ACC112 (cell line): ENCODE data around the gene VMAC.

ENCODE experiments used
- H2AFZ ChIP-seq: fragments of 200-600 bp; sonication (generic); one replicate; pipeline ENCODE4 v1.6.0; 2017; ENCODE audit warnings: antibody characterized with exemption, low read length; ENCODE audit not compliant: unreplicated experiment
- H3K27ac ChIP-seq: fragments of 200-600 bp; sonication (generic); 2 replicates; pipeline ENCODE4 v1.5.1; 2014; ENCODE audit warnings: low read depth, mild to moderate bottlenecking, antibody characterized with exemption, low read length, moderate library complexity
- H3K27me3 ChIP-seq: fragments of 200-600 bp; sonication (generic); 2 replicates; pipeline ENCODE4 v1.6.1; 2014; ENCODE audit warnings: mild to moderate bottlenecking, antibody characterized with exemption, low read length, moderate library complexity, mixed read lengths; ENCODE audit not compliant: insufficient read depth
- H3K36me3 ChIP-seq: fragments of 200-600 bp; sonication (generic); 2 replicates; pipeline ENCODE4 v1.6.1; 2016; ENCODE audit warnings: mild to moderate bottlenecking, antibody characterized with exemption, low read length, moderate library complexity, mixed read lengths; ENCODE audit not compliant: insufficient read depth
- H3K4me1 ChIP-seq: fragments of 200-600 bp; sonication (generic); one replicate; pipeline ENCODE4 v1.6.1; 2016; ENCODE audit warnings: low read length, mixed read lengths; ENCODE audit not compliant: insufficient read depth, unreplicated experiment, control insufficient read depth
- H3K4me3 ChIP-seq: fragments of 200-600 bp; sonication (generic); 2 replicates; pipeline ENCODE4 v1.5.1; 2014; ENCODE audit warnings: mild to moderate bottlenecking, low read depth, low read length
- H3K79me2 ChIP-seq: fragments of 200-600 bp; sonication (generic); one replicate; pipeline ENCODE4 v1.6.0; 2016; ENCODE audit warnings: low read length; ENCODE audit not compliant: control insufficient read depth, unreplicated experiment, insufficient read depth

VMAC gene

DNA sequence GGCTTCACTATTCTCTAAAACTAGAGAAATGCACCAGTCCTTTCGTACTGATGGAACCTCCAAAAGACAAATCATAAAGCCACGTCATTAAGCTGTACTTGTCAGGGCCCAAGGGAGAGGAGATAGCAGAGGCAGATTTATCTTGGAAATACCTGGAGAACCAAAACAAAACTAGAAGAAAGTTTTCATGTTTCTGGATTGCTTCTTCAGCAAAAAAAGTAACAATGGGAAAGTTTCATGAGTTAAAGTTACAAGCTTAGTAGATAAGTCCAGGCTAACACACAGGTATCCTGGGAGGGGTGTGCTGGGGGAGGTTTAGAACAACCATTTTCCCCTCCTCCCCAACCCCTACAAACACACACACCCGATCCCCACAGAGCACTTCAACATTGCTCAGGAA is 51.7 kb downstream of the VMAC start:
- Histone ChIP-seq H3K4me1 (peaks cover 20% of the 10 kb centered on the region), H3K79me2 (peaks cover 88% of the 10 kb centered on the region), H3K36me3 (no peaks in the 10 kb centered on the region), H2AFZ (no peak overlapping the region), H3K27me3 (no peaks in the 10 kb centered on the region), H3K27ac (no peak overlapping the region), H3K4me3 (no peak overlapping the region)

DNA sequence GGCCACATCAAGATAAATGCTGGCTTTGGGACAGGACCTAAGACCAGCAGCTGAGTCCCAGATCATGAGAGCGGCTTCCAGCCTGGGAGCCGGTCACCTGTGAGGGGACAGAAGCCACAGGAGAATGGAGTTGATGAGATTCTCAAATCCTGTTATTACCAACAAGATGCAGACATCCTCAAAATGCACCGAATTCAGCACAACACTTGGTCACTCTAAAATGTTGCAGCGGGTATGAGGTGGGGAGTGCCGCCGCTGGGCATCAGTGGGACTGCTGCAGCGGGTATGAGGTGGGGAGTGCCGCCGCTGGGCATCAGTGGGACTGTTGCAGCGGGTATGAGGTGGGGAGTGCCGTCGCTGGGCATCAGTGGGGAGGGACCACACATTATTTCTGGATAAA is 52.1 kb downstream of the VMAC start:
- Histone ChIP-seq H3K79me2 (peaks cover 85% of the 10 kb centered on the region), H3K4me3 (no peak overlapping the region), H3K4me1 (peaks cover 20% of the 10 kb centered on the region), H2AFZ (no peak overlapping the region), H3K27me3 (no peaks in the 10 kb centered on the region), H3K36me3 (no peaks in the 10 kb centered on the region), H3K27ac (no peak overlapping the region)

DNA sequence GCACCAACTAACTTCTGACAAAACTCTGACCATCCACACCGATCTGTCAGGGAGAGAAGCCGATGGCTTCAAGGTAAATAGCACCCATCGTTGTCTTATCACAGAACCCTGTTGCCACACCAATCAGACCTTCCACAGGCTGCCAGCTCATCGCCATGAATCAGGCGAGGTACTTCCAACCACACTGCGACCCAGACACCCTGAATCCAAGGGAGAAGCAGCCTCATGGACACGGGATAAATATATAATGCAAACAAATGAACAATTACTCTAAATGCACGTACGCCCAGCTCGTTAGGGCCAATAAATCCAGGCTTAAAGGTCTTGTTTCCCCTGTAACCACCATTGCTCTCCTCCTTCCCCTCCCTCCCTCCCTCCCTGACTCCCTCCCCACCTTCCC is 52.5 kb downstream of the VMAC start:
- H3K27me3 ChIP-seq: no peaks in the 10 kb centered on the region
- H3K4me3 ChIP-seq: no peak overlapping the region
- no peaks in the 10 kb centered on the region for H3K36me3 ChIP-seq
- peaks cover 86% of the 10 kb centered on the region for H3K79me2 ChIP-seq
- peaks cover 23% of the 10 kb centered on the region for H3K4me1 ChIP-seq
- no peak overlapping the region for H2AFZ ChIP-seq
- no peak overlapping the region for H3K27ac ChIP-seq

DNA sequence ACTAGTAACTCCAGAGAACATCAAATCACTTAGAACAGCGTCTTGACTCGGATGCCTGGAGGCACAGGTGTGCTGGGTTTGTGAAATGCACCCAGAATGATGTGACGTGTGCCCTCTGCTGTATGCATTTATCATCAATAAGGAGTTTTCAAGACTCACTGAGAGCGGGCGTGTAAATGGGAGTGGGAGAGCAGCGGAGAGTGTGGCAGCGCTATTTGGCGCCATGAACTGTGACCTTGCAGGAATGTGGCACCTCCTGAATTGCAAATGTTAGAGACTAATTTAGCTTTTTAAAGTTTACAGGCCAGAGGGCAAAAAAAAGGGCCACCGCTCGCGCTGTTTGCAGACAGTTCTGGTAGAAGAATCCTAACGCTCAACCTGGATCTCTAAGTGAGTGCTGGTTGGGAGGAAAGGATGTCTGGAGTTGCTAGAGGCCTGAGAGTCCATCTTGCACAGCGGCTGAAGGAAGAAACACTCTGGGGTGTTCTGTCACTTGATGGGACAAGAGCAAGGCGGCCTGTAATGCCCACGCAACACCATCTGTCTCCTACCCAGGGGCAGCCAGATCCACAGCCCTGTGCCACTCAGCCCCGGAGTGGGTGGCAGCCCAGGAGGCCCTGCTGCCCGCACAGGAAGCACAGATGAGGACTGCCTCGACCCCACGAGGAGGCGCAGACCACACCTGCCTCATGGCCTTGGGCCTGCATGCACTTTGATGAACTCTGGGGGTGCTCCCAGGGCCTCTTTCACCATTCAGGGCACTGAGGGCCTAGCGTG is 53.6 kb downstream of the VMAC start:
- Histone ChIP-seq H2AFZ (no peak overlapping the region), H3K27ac (no peak overlapping the region)

DNA sequence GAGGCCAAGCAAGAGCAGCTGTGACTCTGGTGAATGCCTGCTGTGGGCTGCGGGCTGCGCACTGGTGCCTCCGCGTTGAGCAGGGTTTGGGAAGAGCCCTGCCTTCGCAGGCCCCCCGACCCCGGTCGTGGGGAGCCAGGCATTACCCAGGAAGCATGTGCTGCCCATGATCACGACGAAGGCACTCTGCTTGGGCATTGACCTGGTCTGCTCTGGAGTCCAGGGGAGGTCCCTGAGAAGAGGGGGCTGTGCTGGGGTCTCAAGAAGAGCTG is 54.1 kb downstream of the VMAC start:
- Histone ChIP-seq H3K79me2 (peaks cover 86% of the 10 kb centered on the region), H3K4me1 (peaks cover 12% of the 10 kb centered on the region), H3K4me3 (no peak overlapping the region), H2AFZ (no peak overlapping the region), H3K36me3 (no peaks in the 10 kb centered on the region), H3K27ac (no peak overlapping the region), H3K27me3 (no peaks in the 10 kb centered on the region)

More for the DNA sequence above, 53.6 kb downstream of the VMAC start:
- H3K79me2 ChIP-seq: peaks cover 86% of the 10 kb centered on the region
- H3K4me3 ChIP-seq: no peak overlapping the region
- H3K4me1 ChIP-seq: peaks cover 17% of the 10 kb centered on the region
- H3K27me3 ChIP-seq: no peaks in the 10 kb centered on the region
- H3K36me3 ChIP-seq: no peaks in the 10 kb centered on the region

DNA sequence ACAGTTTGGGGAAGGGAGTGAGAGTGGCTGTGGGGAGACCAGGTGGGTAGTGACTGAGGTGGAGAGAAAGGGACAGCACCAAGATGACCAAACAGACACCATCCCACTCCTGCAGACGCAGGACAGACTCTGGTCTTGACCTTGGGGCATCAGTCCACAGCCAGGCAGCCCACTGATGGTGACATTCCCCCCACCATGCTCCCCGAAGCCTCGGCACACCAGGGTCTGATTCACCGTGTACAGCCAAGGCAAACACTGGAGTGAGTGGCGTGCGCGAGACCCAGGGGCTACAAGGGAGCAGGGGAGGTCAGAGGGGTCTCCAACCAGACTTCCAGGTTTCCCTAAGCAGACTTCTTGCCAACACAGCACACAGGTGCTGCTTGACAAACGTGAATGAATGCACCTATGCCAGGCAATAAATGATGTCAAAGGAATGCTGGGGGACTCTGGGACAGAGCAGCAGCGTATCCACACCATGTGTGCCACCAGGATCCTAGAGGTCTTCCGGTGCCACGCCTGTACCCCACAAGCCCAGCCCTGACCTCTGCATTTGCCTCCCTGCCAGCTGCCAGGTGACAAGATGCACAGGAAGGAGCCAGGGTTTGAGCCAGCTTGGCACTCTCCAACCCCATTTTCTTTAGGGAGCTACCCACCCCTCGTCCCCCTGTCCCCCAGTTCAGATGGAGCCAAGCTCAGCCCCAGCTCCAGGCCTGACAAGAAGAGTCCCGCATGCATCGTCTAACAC is 54.8 kb downstream of the VMAC start:
- Histone ChIP-seq H3K79me2 (peaks cover 86% of the 10 kb centered on the region), H3K27ac (no peak overlapping the region), H3K4me3 (no peak overlapping the region), H3K36me3 (no peaks in the 10 kb centered on the region), H3K4me1 (peaks cover 6% of the 10 kb centered on the region), H3K27me3 (no peaks in the 10 kb centered on the region), H2AFZ (no peak overlapping the region)
